Neural cell (in vitro differentiated cells): ENCODE results near the gene FAM184A. TPM values are rescaled to one million over a fixed set of nuclear protein-coding genes. Genes with fewer than 3 reads are reported as not detected.

ENCODE experiments used
- H2AFZ ChIP-seq: fragments of 200-600, 300-800 bp; sonication (generic), shearing (Covaris generic); 2 replicates; pipeline ENCODE4 v1.6.0; 2014; ENCODE audit warnings: low read depth, mild to moderate bottlenecking, antibody characterized with exemption, low read length, moderate library complexity
- H3F3A ChIP-seq: fragments of 200-600 bp; shearing (Covaris generic); 2 replicates; pipeline ENCODE4 v1.6.1; 2016; ENCODE audit warnings: mild to moderate bottlenecking, moderate library complexity, mixed read lengths, antibody characterized with exemption, low read length; ENCODE audit not compliant: insufficient read depth, poor library complexity, severe bottlenecking
- H3K27ac ChIP-seq: fragments of 200-600, 300-800 bp; sonication (generic), shearing (Covaris generic); 2 replicates; pipeline ENCODE4 v1.5.1; 2014; ENCODE audit warnings: mild to moderate bottlenecking, low read length, moderate library complexity
- H3K27me3 ChIP-seq: fragments of 300-800, 200-600 bp; sonication (generic), shearing (Covaris generic); 2 replicates; pipeline ENCODE4 v1.6.0; 2014; ENCODE audit warnings: mild to moderate bottlenecking, low read depth, low read length, moderate library complexity; ENCODE audit not compliant: insufficient read depth
- H3K36me3 ChIP-seq: fragments of 300-800, 200-600 bp; sonication (generic), shearing (Covaris generic); 2 replicates; pipeline ENCODE4 v1.5.1; 2014; ENCODE audit warnings: mild to moderate bottlenecking, antibody characterized with exemption, low read length, moderate library complexity; ENCODE audit not compliant: insufficient read depth
- H3K4me2 ChIP-seq: fragments of 300-800, 200-600 bp; sonication (generic), shearing (Covaris generic); 2 replicates; pipeline ENCODE4 v1.6.0; 2014; ENCODE audit warnings: mild to moderate bottlenecking, low read length
- H3K4me3 ChIP-seq: fragments of 300-800, 200-600 bp; sonication (generic), shearing (Covaris generic); 2 replicates; pipeline ENCODE4 v1.5.1; 2014; ENCODE audit warnings: mild to moderate bottlenecking, low read length, moderate library complexity
- H3K79me2 ChIP-seq: fragments of 200-600 bp; shearing (Covaris generic); replicated peaks from 2 replicates; pipeline ENCODE4 v1.6.0; 2014; ENCODE audit warnings: mild to moderate bottlenecking, low read length, moderate library complexity; ENCODE audit not compliant: insufficient read depth
- H3K9ac ChIP-seq: fragments of 300-800, 200-600 bp; sonication (generic), shearing (Covaris generic); 2 replicates; pipeline ENCODE4 v1.6.1; 2016; ENCODE audit warnings: mild to moderate bottlenecking, low read length, mixed read lengths
- H3K9me2 ChIP-seq: fragments of 200-600 bp; shearing (Covaris generic); 2 replicates; pipeline ENCODE4 v1.6.1; 2016; ENCODE audit warnings: mild to moderate bottlenecking, low read length, mixed read lengths; ENCODE audit not compliant: insufficient read depth
- H3K9me3 ChIP-seq: fragments of 200-600, 300-800 bp; sonication (generic), shearing (Covaris generic); 2 replicates; pipeline ENCODE4 v1.6.1; 2016; ENCODE audit warnings: mild to moderate bottlenecking, mixed run types, low read length, moderate library complexity, mixed read lengths
- H4K20me1 ChIP-seq: fragments of 200-600 bp; shearing (Covaris generic); 2 replicates; pipeline ENCODE4 v1.6.1; 2016; ENCODE audit warnings: mild to moderate bottlenecking, mixed run types; ENCODE audit not compliant: insufficient read depth
- EP300 ChIP-seq: fragments of 450-650 bp; conservative IDR thresholded peaks from 2 replicates; pipeline ENCODE4 v1.6.1; 2014; ENCODE audit warnings: antibody characterized with exemption, mild to moderate bottlenecking, moderate library complexity; ENCODE audit not compliant: poor library complexity, severe bottlenecking
- EZH2 ChIP-seq: fragments of 200-600, 300-800 bp; shearing (Covaris generic), sonication (generic); IDR thresholded peaks from 2 replicates; pipeline ENCODE4 v1.6.1; 2014; ENCODE audit warnings: antibody characterized with exemption, low read length, borderline replicate concordance, mild to moderate bottlenecking; ENCODE audit not compliant: insufficient read depth, poor library complexity, severe bottlenecking
- MXI1 ChIP-seq: fragments of 450-650 bp; conservative IDR thresholded peaks from 2 replicates; pipeline ENCODE4 v1.6.1; 2014; ENCODE audit warnings: antibody characterized with exemption, mild to moderate bottlenecking; ENCODE audit not compliant: poor library complexity, severe bottlenecking
- POLR2AphosphoS5 ChIP-seq: IDR thresholded peaks from 2 replicates; pipeline ENCODE4 v1.6.1; 2012
- RAD21 ChIP-seq: fragments of 450-650 bp; conservative IDR thresholded peaks from 2 replicates; pipeline ENCODE4 v1.6.1; 2014; ENCODE audit warnings: antibody characterized with exemption, mild to moderate bottlenecking, moderate library complexity
- SMC3 ChIP-seq: fragments of 450-650 bp; conservative IDR thresholded peaks from 2 replicates; pipeline ENCODE4 v1.6.1; 2014; ENCODE audit warnings: antibody characterized with exemption, mild to moderate bottlenecking, moderate library complexity; ENCODE audit not compliant: poor library complexity
- TAF1 ChIP-seq: IDR thresholded peaks from 2 replicates; pipeline ENCODE4 v1.6.1; 2012; ENCODE audit warnings: low read depth
- polyA plus RNA-seq: library from polyadenylated mRNA; depleted of rRNA; stranded (reverse); fragments of >200 nt; gene quantifications from 2 replicates; pipeline ENCODE4 v1.2.3, GENCODE V29; 2014
- TF ChIP-seq, protein P1 (sequence below): IDR thresholded peaks from 2 replicates; pipeline ENCODE4 v1.6.1; 2012; ENCODE audit warnings: borderline replicate concordance
- TF ChIP-seq, protein P2 (sequence below): fragments of 450-650 bp; IDR thresholded peaks from 2 replicates; pipeline ENCODE4 v1.5.1; 2014; ENCODE audit warnings: antibody characterized with exemption, mild to moderate bottlenecking, moderate library complexity; ENCODE audit not compliant: poor library complexity, severe bottlenecking

Gene FAM184A
- polyA plus RNA-seq, 1 donor from 2014 or later = 47.5 TPM

DNA sequence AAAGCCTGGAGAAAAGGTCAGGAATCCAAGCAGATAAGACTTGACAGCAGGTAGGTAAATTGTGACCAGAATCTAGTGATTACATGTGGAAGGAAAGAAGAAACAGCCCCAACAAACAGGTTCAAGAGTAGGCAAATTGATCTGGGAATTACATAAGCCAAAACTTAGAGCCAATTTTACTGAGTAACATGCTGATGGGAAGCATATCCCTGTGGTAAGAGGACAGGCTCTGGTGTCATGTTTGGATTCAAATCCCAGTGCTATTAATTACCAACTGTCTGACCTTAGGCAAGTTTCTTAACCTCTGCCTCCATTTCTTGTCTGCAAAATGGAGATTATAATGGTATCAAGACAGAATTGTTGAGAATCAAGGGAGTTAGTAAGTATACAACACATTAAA, 163.9 kb downstream of the FAM184A start:
- Histone ChIP-seq H4K20me1 (no peaks in the 10 kb centered on the region), H3K4me3 (no peak overlapping the region), H3K27ac (no peak overlapping the region), H3K9me2 (no peaks in the 10 kb centered on the region), H3K9me3 (no peaks in the 10 kb centered on the region), H3K79me2 (no peaks in the 10 kb centered on the region), H3K4me2 (no peak overlapping the region), H3K27me3 (no peaks in the 10 kb centered on the region), H3K36me3 (peaks cover 10% of the 10 kb centered on the region), H3K9ac (no peak overlapping the region), H3F3A (no peaks in the 10 kb centered on the region), H2AFZ (no peak overlapping the region)
- TF ChIP-seq, protein P1, sequence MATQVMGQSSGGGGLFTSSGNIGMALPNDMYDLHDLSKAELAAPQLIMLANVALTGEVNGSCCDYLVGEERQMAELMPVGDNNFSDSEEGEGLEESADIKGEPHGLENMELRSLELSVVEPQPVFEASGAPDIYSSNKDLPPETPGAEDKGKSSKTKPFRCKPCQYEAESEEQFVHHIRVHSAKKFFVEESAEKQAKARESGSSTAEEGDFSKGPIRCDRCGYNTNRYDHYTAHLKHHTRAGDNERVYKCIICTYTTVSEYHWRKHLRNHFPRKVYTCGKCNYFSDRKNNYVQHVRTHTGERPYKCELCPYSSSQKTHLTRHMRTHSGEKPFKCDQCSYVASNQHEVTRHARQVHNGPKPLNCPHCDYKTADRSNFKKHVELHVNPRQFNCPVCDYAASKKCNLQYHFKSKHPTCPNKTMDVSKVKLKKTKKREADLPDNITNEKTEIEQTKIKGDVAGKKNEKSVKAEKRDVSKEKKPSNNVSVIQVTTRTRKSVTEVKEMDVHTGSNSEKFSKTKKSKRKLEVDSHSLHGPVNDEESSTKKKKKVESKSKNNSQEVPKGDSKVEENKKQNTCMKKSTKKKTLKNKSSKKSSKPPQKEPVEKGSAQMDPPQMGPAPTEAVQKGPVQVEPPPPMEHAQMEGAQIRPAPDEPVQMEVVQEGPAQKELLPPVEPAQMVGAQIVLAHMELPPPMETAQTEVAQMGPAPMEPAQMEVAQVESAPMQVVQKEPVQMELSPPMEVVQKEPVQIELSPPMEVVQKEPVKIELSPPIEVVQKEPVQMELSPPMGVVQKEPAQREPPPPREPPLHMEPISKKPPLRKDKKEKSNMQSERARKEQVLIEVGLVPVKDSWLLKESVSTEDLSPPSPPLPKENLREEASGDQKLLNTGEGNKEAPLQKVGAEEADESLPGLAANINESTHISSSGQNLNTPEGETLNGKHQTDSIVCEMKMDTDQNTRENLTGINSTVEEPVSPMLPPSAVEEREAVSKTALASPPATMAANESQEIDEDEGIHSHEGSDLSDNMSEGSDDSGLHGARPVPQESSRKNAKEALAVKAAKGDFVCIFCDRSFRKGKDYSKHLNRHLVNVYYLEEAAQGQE = no peak
- no peak for TF ChIP-seq RAD21
- TF ChIP-seq, protein P2, sequence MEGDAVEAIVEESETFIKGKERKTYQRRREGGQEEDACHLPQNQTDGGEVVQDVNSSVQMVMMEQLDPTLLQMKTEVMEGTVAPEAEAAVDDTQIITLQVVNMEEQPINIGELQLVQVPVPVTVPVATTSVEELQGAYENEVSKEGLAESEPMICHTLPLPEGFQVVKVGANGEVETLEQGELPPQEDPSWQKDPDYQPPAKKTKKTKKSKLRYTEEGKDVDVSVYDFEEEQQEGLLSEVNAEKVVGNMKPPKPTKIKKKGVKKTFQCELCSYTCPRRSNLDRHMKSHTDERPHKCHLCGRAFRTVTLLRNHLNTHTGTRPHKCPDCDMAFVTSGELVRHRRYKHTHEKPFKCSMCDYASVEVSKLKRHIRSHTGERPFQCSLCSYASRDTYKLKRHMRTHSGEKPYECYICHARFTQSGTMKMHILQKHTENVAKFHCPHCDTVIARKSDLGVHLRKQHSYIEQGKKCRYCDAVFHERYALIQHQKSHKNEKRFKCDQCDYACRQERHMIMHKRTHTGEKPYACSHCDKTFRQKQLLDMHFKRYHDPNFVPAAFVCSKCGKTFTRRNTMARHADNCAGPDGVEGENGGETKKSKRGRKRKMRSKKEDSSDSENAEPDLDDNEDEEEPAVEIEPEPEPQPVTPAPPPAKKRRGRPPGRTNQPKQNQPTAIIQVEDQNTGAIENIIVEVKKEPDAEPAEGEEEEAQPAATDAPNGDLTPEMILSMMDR = no peak
- no peak for TF ChIP-seq EP300
- no peak for TF ChIP-seq MXI1
- TF ChIP-seq EZH2 = no peak
- TF ChIP-seq TAF1 = no peak
- TF ChIP-seq SMC3 = no peak
- TF ChIP-seq POLR2AphosphoS5 = no peak

DNA sequence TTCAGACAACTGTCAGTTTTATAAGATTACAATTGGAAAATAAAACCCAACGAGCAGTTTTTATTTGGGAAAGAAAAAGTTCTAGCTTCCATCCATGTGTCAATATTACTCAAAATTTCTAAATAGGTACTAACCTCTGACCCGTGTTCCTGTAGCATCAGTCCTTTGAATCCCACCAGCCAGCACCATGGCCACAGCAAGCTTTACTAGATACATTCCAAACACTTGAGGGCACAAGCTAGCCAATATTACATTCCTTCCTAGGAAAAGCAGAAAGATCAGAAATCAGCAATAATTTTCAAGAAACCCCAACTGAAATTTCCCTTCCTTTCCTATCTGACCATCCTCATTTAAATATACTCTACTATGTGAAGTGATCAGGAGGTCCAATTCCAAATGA, 165.3 kb downstream of the FAM184A start:
- Histone ChIP-seq H2AFZ (no peak overlapping the region), H3K27me3 (no peaks in the 10 kb centered on the region), H3K4me2 (no peak overlapping the region), H3K79me2 (no peaks in the 10 kb centered on the region), H3F3A (no peaks in the 10 kb centered on the region), H4K20me1 (no peaks in the 10 kb centered on the region), H3K9ac (no peak overlapping the region), H3K36me3 (peaks cover 10% of the 10 kb centered on the region), H3K9me3 (no peaks in the 10 kb centered on the region), H3K9me2 (no peaks in the 10 kb centered on the region), H3K27ac (no peak overlapping the region), H3K4me3 (no peak overlapping the region)
- TF ChIP-seq MXI1 (no peak), RAD21 (no peak), EP300 (no peak), POLR2AphosphoS5 (no peak)
- TF ChIP-seq, protein P2 = no peak
